Muscle of leg (tissue), 11 donors: ENCODE data around the gene AEBP2. TPM values are rescaled to one million over a fixed set of nuclear protein-coding genes. Genes with fewer than 3 reads are reported as not detected.

Source experiments
- DNase-seq: peaks from one replicate; pipeline ENCODE4 v3.0.0; 2013
- H3K27ac ChIP-seq: one replicate; pipeline ENCODE4 v1.5.1; 2013; ENCODE audit warnings: mild to moderate bottlenecking, low read length, control low read depth
- H3K27me3 ChIP-seq: one replicate; pipeline ENCODE4 v1.6.1; 2013; ENCODE audit warnings: low read length; ENCODE audit not compliant: control insufficient read depth, insufficient read depth
- H3K36me3 ChIP-seq: one replicate; pipeline ENCODE4 v1.6.1; 2013; ENCODE audit warnings: low read length; ENCODE audit not compliant: control insufficient read depth, insufficient read depth
- H3K4me1 ChIP-seq: one replicate; pipeline ENCODE4 v1.6.1; 2013; ENCODE audit warnings: low read length; ENCODE audit not compliant: control insufficient read depth, insufficient read depth
- H3K4me3 ChIP-seq: one replicate; pipeline ENCODE4 v1.5.1; 2013; ENCODE audit warnings: low read length, control low read depth
- H3K9me3 ChIP-seq: replicated peaks from 2 replicates; pipeline ENCODE4 v1.6.1; 2013; ENCODE audit warnings: low read depth, low read length; ENCODE audit not compliant: control insufficient read depth
- WGBS: methylation state at CpG from one replicate; pipeline ENCODE4 v1.1.5; 2013; ENCODE audit warnings: missing lambda C conversion rate; ENCODE audit not compliant: insufficient coverage; 5-methylcytosine and 5-hydroxymethylcytosine counted together
- polyA plus RNA-seq, 8 donors: library from polyadenylated mRNA; unstranded; fragments of 120-200 nt; gene quantifications; one replicate each; pipeline versions ENCODE4 v1.2.1 to v1.2.3, GENCODE V29; 2013; ENCODE audit warnings: inconsistent platforms in 1 of 8, low replicate concordance in 1 of 8; ENCODE audit not compliant: insufficient read length in 8 of 8, insufficient read depth in 1 of 8
- total RNA-seq: library from RNA; stranded (reverse); fragments of 120-200 nt; gene quantifications from one replicate; pipeline ENCODE4 v1.2.4, GENCODE V29; 2013

Gene AEBP2
- total and polyA plus RNA-seq, 9 donors: 26.6 to 42.5 (median 33.2) TPM

DNA sequence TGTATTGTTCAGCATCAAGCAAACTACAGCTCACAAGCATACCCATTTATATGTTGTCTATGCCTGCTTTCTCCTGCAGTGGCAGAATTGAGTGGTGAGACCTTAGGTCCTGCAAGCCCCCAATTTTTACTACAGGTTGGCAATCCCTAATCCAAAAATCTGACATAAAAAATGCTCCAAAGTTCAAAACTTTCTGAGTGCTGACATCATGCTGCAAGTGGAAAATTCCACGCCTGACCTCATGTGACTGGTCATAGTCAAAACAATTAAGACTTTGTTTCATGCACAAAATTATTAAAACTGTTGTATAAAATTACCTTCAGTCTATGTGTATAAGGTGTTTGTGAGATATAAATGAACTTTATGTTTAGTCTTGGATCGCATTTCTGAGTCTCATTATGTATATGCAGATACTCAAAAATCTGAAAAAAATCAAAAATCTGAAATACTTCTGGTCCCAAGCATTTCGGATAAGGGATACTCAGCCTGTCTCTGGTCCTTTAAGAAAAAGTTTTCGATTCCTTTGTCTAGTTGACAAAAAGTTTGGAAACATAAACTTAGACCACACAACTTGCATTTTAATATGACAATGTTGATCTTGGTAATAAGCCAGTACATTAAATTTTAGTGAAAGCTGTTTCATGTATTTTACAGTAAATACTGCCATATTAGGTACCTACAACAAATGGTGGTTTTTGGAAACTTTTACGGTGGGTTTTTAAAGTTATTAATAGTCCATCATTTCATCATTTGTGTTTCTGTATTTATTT is 81.5 kb downstream of the AEBP2 start:
- Histone ChIP-seq H3K27ac (no peak overlapping the region), H3K36me3 (peaks cover 4% of the 10 kb centered on the region), H3K27me3 (no peaks in the 10 kb centered on the region), H3K4me1 (peaks cover 2% of the 10 kb centered on the region), H3K9me3 (no peaks in the 10 kb centered on the region), H3K4me3 (no peak overlapping the region)
- DNase-seq: peak; percentile 52
- WGBS: 100% methylated on average over 1 of the region's 5 CpGs

DNA sequence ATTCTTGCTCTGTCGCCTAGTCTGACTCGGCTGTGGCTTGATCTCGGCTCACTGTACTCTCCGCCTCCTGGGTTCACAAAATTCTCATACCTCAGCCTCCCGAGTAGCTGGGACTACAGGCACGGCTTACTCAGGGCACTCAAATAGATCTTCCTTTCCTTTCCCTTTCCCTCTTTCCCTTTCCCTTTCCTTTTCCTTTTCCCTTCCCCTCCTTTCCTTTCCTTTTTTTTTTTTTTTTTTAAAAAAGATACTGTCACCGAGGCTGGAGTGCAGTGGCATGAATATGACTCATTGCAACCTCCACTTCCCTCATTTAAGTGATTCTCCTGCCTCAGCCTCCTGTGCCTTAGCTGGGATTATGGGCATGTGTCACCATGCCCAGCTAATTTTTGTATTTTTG is 86.0 kb downstream of the AEBP2 start:
- no peaks in the 10 kb centered on the region for H3K9me3 ChIP-seq
- peaks cover 3% of the 10 kb centered on the region for H3K36me3 ChIP-seq
- no peak overlapping the region for H3K4me3 ChIP-seq
- no peak overlapping the region for H3K27ac ChIP-seq
- H3K27me3 ChIP-seq: no peaks in the 10 kb centered on the region
- no peak for DNase-seq
- 92% methylated on average over 6 of the region's 7 CpGs for WGBS
- H3K4me1 ChIP-seq: no peaks in the 10 kb centered on the region

DNA sequence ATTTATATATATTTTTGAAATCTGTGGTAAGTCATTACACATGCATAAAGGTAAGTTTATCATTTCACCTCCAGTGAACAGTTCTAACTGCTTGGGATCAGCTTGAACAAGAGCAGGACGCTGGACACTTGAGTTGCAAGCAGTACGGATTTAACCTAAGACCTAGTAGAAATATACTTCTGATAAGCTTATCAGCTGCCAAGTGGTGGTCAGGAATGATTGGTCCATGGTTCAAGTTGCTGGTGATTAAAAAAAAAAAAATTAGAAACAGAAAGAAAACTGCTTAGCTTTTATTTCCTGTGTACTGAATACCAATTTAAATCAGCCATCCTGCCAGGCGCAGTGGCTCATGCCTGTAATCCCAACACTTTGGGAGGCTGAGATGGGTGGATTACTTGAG is 88.6 kb downstream of the AEBP2 start:
- H3K27ac ChIP-seq: no peak overlapping the region
- DNase-seq: no peak
- H3K36me3 ChIP-seq: peaks cover 3% of the 10 kb centered on the region
- H3K27me3 ChIP-seq: no peaks in the 10 kb centered on the region
- H3K4me3 ChIP-seq: no peak overlapping the region
- WGBS: no CpG with 5 or more reads among the region's 3 CpGs
- H3K9me3 ChIP-seq: no peaks in the 10 kb centered on the region
- H3K4me1 ChIP-seq: no peaks in the 10 kb centered on the region

DNA sequence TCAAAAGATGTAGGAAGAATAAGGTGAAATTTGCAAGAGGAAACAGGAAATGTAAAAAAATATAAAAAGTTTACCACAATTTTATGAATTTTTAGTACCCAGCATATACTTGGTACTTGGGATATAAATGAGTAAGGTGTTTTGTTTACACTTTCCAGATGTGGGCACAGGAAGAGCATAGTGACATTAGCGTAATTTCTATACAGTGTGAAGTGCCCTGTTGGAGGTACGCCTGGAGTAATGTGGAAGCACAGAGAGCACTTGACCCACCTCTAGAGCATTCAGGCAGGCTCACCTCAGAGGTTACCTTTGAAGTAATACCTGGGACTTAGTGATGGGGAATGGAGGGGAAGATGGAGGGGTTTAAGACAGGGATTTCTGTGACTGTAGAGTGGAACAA is 89.5 kb downstream of the AEBP2 start:
- 92% methylated on average over 2 of the region's 2 CpGs for WGBS
- Histone ChIP-seq H3K27ac (no peak overlapping the region), H3K4me1 (no peaks in the 10 kb centered on the region), H3K9me3 (no peaks in the 10 kb centered on the region), H3K36me3 (no peaks in the 10 kb centered on the region), H3K27me3 (no peaks in the 10 kb centered on the region), H3K4me3 (no peak overlapping the region)
- DNase-seq: no peak

DNA sequence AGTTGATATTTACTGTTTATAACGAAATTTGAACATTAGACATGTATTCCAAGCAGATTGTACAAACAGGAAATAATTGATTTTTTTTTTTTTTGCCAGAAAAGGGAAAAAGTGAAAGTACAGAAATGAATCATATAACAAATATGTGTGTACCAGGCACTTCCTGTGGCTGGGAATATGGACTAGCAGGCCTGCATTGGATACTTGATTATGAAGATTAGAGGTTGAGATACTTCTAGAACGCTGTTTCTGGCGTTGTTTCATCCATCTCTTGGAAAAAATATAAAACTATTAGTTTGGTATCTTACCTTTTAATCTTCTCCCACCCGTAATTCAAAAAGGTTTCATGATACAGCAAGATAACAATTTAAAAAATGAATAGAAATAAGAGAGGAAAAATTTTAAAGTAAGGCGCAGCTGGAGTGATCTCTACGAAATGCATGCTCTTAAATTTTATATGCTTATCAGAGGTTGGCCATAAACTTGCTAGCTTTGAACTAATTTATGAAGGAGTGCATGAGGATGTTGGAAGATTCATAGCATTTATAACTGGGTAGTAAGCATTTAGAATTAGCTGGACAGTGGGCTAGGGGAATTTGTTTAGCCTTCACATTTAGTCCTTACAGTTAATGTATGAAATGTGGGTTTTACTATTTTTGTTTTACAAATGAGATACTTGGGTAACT is 90.8 kb downstream of the AEBP2 start:
- Histone ChIP-seq H3K4me3 (no peak overlapping the region), H3K27me3 (no peaks in the 10 kb centered on the region), H3K9me3 (no peaks in the 10 kb centered on the region), H3K4me1 (no peaks in the 10 kb centered on the region), H3K36me3 (no peaks in the 10 kb centered on the region), H3K27ac (no peak overlapping the region)
- DNase-seq: no peak
- WGBS: 60% methylated on average over 1 of the region's 6 CpGs

DNA sequence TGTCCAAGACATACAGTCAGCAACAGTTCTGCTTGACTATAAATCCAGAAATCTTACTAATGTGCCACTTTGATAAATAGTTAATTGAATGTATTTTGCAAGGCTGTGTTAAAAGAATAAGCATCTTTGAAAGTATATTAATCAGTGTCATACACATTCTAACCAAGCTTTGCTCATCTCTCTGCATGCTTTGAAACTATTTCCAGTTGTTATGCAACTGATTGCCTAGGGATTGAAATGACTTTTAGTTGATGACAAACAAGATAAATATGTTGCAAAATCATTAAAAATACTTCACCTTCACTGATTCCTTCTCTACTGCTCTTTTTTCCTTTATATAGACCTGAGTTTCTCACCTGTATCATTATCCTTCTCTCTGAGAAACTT is 91.3 kb downstream of the AEBP2 start:
- H3K4me3 ChIP-seq: no peak overlapping the region
- no peak for DNase-seq
- H3K4me1 ChIP-seq: no peaks in the 10 kb centered on the region
- no peaks in the 10 kb centered on the region for H3K36me3 ChIP-seq
- H3K27me3 ChIP-seq: no peaks in the 10 kb centered on the region
- peaks cover 5% of the 10 kb centered on the region for H3K9me3 ChIP-seq
- no peak overlapping the region for H3K27ac ChIP-seq

DNA sequence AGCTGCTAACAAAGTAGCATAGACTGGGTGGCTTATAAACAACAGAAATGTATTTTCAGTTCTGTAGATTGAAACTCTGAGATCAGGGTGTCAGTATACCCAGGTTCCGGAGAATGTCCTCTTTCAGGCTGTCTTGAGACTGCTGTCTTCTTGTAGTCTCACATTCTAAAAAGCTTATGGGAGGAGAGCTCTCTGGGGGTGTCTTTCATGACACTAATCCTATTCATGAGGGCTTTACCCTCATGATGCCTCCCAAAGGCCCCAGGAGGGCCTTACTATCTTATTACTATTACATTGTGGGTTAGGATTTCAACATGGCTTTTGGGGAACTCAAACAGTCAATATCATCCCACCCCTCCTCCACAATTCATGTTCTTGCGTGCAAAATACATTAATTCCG is 94.3 kb downstream of the AEBP2 start:
- no peak for DNase-seq
- H3K27ac ChIP-seq: no peak overlapping the region
- no peaks in the 10 kb centered on the region for H3K4me1 ChIP-seq
- WGBS: no CpG with 5 or more reads among the region's 3 CpGs
- H3K27me3 ChIP-seq: no peaks in the 10 kb centered on the region
- H3K9me3 ChIP-seq: peaks cover 11% of the 10 kb centered on the region
- no peak overlapping the region for H3K4me3 ChIP-seq
- no peaks in the 10 kb centered on the region for H3K36me3 ChIP-seq

DNA sequence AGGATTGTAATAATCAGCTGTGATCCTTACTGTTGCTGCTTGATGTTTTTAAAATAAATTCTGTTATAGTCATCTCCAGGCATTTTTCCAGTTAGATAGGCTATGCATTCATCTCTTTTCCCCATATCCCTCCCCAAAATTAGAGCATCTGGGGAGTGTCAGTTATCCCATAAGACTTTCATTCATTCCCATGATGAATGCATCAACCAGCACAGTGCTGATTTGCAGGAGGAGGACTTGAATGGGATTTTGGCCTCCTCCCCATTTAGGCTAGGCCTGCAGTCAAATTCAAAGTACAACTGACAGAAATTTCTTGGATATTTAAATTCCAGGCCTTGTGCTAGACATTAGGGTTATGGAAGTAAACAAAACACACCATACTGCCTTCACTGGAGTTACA is 99.8 kb downstream of the AEBP2 start:
- Histone ChIP-seq H3K36me3 (no peaks in the 10 kb centered on the region), H3K4me3 (no peak overlapping the region), H3K9me3 (peaks cover 11% of the 10 kb centered on the region), H3K27ac (no peak overlapping the region), H3K27me3 (no peaks in the 10 kb centered on the region), H3K4me1 (peaks cover 1% of the 10 kb centered on the region)
- no peak for DNase-seq

DNA sequence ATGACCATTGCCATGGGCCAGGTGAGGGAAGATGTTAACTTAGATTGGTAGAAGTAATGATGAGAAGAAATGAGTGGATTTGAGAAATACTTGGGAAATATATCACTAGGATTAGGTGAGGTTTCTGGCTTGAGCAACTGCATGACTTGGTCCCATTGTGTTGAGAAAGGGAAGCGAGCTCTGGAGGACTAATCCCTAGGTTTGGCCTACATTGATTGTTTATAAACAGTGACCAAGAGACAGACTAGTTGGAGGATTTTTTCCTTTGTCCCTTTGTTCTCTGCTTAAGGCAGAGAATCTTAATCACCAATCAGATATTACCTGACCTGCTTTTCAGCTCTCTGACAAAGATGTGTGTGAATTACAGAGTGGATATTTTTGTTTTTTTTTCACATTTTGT is 100.5 kb downstream of the AEBP2 start:
- H3K9me3 ChIP-seq: peaks cover 11% of the 10 kb centered on the region
- no CpG with 5 or more reads among the region's 1 CpG for WGBS
- no peaks in the 10 kb centered on the region for H3K36me3 ChIP-seq
- no peak overlapping the region for H3K4me3 ChIP-seq
- no peak overlapping the region for H3K27ac ChIP-seq
- peaks cover 2% of the 10 kb centered on the region for H3K4me1 ChIP-seq
- no peaks in the 10 kb centered on the region for H3K27me3 ChIP-seq
- DNase-seq: no peak

DNA sequence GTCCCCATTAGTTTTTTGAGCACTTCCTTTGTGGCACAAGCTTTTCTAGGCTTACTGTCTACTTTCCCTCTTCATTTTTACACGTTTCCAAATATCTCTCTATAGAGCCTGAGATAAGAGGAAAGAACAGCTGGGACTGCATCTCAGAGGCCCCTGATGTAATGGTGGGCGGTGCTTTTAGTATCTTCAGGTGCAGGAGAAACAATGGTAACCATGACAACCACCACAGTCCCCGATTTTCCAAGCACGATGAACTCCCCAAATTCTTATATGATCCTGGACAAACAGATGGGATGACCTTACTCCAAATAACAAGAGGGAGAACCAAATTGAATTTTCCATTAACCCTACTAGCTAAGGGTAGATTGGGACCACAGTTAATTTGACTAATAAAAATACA is 103.3 kb downstream of the AEBP2 start:
- Histone ChIP-seq H3K4me1 (peaks cover 16% of the 10 kb centered on the region), H3K27ac (no peak overlapping the region), H3K4me3 (no peak overlapping the region), H3K36me3 (no peaks in the 10 kb centered on the region), H3K9me3 (no peaks in the 10 kb centered on the region), H3K27me3 (no peaks in the 10 kb centered on the region)
- DNase-seq: no peak
- WGBS: no CpG with 5 or more reads among the region's 4 CpGs
